Activated CD8-positive, alpha-beta T cell treated with anti-CD3 and anti-CD28 coated beads for 36 hours (primary cell): Measurements from ENCODE around the gene TSHR. TPM values are rescaled to one million over a fixed set of nuclear protein-coding genes. Genes with fewer than 3 reads are reported as not detected.
"Not testable (repeated sequence)": the region's sequence is repeated elsewhere in the genome, so short reads cannot be mapped to it uniquely, and the experiment has no call there.

Source experiments
- ATAC-seq: fragments of 200-7000 bp; cut with Tn5 transposase; one replicate; pipeline ENCODE4 v1.10.0; 2021; ENCODE audit warnings: mild to moderate bottlenecking, moderate library complexity
- CTCF ChIA-PET: fragments of 350-600 bp; sonication (Branson Sonifier 250); formaldehyde crosslinking; loops from one replicate; lab custom pipeline; 2021; ENCODE audit warnings: antibody characterized with exemption; lab: Charles Lee
- POLR2A ChIA-PET: fragments of 350-600 bp; sonication (Branson Sonifier 250); formaldehyde crosslinking; loops from one replicate; lab custom pipeline; 2021; ENCODE audit warnings: antibody characterized with exemption; lab: Charles Lee
- DNase-seq: peaks from one replicate; pipeline ENCODE4 v3.0.0-alpha.2; 2020
- H3K27ac Mint-ChIP-seq: one replicate; pipeline ENCODE4 v1.8.0; 2021; ENCODE audit warnings: mild to moderate bottlenecking, mixed read lengths
- H3K27me3 Mint-ChIP-seq: one replicate; pipeline ENCODE4 v1.8.0; 2021; ENCODE audit warnings: mixed read lengths
- H3K36me3 Mint-ChIP-seq: one replicate; pipeline ENCODE4 v1.8.0; 2021; ENCODE audit warnings: low read depth, mixed read lengths
- H3K4me1 Mint-ChIP-seq: one replicate; pipeline ENCODE4 v1.8.0; 2021; ENCODE audit warnings: low read depth, mixed read lengths
- H3K4me3 Mint-ChIP-seq: one replicate; pipeline ENCODE4 v1.8.0; 2021; ENCODE audit warnings: mild to moderate bottlenecking, moderate library complexity, mixed read lengths
- H3K9me3 Mint-ChIP-seq: one replicate; pipeline ENCODE4 v1.8.0; 2021; ENCODE audit warnings: mixed read lengths
- intact Hi-C: fragments of 100-400 bp; cut with micrococcal nuclease; formaldehyde crosslinking; loops from one replicate; pipeline ENCODE4 v1.10.0; 2022
- total RNA-seq, 2 experiments: library from RNA; stranded (reverse); gene quantifications; one replicate each; pipeline ENCODE4 v1.2.3, GENCODE V29; 2021
- TF ChIP-seq, protein P1 (sequence below): fragments of 200-600 bp; IDR thresholded peaks from one replicate; pipeline ENCODE4 v1.8.0; 2022; ENCODE audit warnings: antibody characterized with exemption, mild to moderate bottlenecking

TSHR gene
- total RNA-seq, 2 experiments from 2014 or later: 0.31 TPM; not detected in 1

GRCh38 chr14:81018251-81018650 lies 62.8 kb downstream of the TSHR start:
- intact Hi-C loops: no loop called here
- no peak overlapping the region for H3K4me3 Mint-ChIP-seq
- H3K9me3 Mint-ChIP-seq: no peaks in the 10 kb centered on the region
- DNase-seq (no peak), ATAC-seq (no peak)
- no peaks in the 10 kb centered on the region for H3K36me3 Mint-ChIP-seq
- TF ChIP-seq, protein P1, sequence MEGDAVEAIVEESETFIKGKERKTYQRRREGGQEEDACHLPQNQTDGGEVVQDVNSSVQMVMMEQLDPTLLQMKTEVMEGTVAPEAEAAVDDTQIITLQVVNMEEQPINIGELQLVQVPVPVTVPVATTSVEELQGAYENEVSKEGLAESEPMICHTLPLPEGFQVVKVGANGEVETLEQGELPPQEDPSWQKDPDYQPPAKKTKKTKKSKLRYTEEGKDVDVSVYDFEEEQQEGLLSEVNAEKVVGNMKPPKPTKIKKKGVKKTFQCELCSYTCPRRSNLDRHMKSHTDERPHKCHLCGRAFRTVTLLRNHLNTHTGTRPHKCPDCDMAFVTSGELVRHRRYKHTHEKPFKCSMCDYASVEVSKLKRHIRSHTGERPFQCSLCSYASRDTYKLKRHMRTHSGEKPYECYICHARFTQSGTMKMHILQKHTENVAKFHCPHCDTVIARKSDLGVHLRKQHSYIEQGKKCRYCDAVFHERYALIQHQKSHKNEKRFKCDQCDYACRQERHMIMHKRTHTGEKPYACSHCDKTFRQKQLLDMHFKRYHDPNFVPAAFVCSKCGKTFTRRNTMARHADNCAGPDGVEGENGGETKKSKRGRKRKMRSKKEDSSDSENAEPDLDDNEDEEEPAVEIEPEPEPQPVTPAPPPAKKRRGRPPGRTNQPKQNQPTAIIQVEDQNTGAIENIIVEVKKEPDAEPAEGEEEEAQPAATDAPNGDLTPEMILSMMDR: no peak
- ChIA-PET POLR2A (no interaction called here), CTCF (interaction anchor here (0.9 kb wide), 1 partner anchor 22 kb away, joined by 3 read pairs; no protein-coding TSS in a partner anchor)
- H3K4me1 Mint-ChIP-seq: no peaks in the 10 kb centered on the region
- H3K27ac Mint-ChIP-seq: no peak overlapping the region
- H3K27me3 Mint-ChIP-seq: peaks cover 8% of the 10 kb centered on the region

DNA sequence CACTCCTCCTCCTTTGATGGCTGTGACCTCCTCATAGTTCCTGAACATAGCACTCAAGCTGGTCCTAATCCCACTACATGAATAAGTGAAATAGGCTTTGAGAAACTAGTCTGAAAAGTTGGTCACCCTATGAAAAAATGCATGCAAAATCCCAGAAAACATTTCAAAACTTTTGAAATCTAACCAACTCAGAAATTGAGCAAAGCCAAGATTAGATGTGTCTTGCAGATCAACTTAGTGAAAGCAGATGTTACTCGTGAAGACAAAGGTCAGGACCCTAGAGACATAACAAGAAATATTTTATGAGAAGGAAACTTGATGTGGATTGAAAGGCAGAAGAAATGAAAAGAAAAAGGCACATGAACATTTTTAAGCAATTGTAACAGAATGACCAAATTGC lies 63.3 kb downstream of the TSHR start:
- ChIA-PET POLR2A (no interaction called here), CTCF (no interaction called here)
- Mint-ChIP-seq H3K4me3 (no peak overlapping the region), H3K27me3 (peaks cover 8% of the 10 kb centered on the region), H3K9me3 (no peaks in the 10 kb centered on the region), H3K4me1 (no peaks in the 10 kb centered on the region), H3K27ac (no peak overlapping the region), H3K36me3 (no peaks in the 10 kb centered on the region)
- TF ChIP-seq, protein P1: no peak
- ATAC-seq (no peak), DNase-seq (no peak)
- intact Hi-C loops: no loop called here

GRCh38 chr14:81019113-81019512 lies 63.7 kb downstream of the TSHR start:
- H3K36me3 Mint-ChIP-seq, DNase-seq, CTCF ChIA-PET, H3K27ac Mint-ChIP-seq, ATAC-seq, H3K9me3 Mint-ChIP-seq, H3K4me1 Mint-ChIP-seq, H3K4me3 Mint-ChIP-seq, POLR2A ChIA-PET, intact Hi-C loops, H3K27me3 Mint-ChIP-seq: not testable (repeated sequence)

GRCh38 chr14:81023095-81023710 lies 67.8 kb downstream of the TSHR start:
- ChIA-PET CTCF (no interaction called here), POLR2A (no interaction called here)
- no peaks in the 10 kb centered on the region for H3K9me3 Mint-ChIP-seq
- H3K4me1 Mint-ChIP-seq: no peaks in the 10 kb centered on the region
- DNase-seq (no peak), ATAC-seq (no peak)
- no peak overlapping the region for H3K4me3 Mint-ChIP-seq
- no peaks in the 10 kb centered on the region for H3K36me3 Mint-ChIP-seq
- peaks cover 1% of the 10 kb centered on the region for H3K27me3 Mint-ChIP-seq
- TF ChIP-seq, protein P1: no peak
- no peak overlapping the region for H3K27ac Mint-ChIP-seq
- intact Hi-C loops: no loop called here

DNA sequence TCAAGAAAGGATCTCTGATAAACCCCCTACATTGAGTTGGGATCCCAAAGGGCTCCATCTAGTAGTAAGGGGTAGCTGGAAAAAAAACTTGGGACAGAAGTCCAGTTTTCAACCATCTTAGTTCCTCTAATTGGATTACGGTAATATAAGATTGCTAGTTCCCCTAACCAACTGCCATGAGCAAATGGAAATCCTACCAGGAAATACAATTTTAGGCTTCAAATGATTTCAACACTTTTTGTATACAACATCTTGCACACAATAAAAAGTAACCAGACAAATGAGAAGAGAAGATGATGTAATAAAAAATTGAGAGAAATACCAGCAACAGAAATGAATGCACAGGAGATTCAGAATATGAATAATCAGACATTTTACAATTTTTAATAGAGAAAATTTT lies 73.0 kb downstream of the TSHR start:
- Mint-ChIP-seq H3K27ac (no peak overlapping the region), H3K9me3 (no peaks in the 10 kb centered on the region), H3K4me1 (peaks cover 4% of the 10 kb centered on the region), H3K4me3 (no peak overlapping the region), H3K27me3 (no peaks in the 10 kb centered on the region), H3K36me3 (no peaks in the 10 kb centered on the region)
- ATAC-seq (no peak), DNase-seq (no peak)
- ChIA-PET CTCF (no interaction called here), POLR2A (no interaction called here)
- TF ChIP-seq, protein P1: no peak
- intact Hi-C loops: no loop called here
